Measurements from ENCODE around the gene RAD9A. TPM values are rescaled to one million over a fixed set of nuclear protein-coding genes. Genes with fewer than 3 reads are reported as not detected.

The RAD9A gene
- total RNA-seq, 1 donor from 2014 or later: 9.4 TPM

DNA sequence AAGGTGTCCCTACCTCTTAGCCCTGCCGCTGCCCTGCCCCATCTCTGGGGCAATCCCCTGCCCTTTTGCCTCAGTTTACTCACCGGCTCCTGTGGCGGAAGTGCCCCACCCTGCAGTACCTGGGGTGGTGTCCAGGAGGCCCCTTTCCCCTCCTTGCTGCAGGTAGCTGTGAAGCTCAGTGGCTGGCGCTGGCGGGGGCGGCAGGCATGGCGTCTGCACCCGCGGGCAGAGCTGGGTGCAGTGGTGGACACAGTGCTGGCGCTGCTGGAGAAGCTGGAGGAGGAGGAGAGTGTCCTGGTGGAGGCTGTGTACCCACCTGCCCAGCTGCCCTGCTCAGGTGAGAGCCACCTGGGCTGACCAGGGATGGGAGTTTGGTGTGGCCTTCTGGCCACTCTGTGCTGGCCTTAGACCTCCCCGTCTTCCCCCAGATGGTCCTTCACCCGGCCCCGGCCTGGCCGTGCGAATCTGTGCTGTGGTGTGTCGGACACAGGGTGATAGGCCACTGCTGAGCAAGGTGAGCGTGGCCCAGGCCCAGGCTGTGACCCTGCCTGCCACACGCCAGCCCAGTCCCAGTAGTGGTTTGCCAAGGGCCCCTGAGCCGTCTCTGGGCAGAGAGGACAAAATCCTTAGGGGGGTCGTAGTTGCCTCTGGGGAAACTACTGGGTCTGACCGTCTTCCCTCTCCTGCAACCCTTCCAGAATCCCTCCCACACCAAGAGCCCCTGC, 27.7 kb downstream of the RAD9A start:
- Mint-ChIP-seq H3K4me3 (ENCODE audit: unreplicated experiment) (no peak overlapping the region), H3K27me3 (ENCODE audit: low read depth, unreplicated experiment) (peaks cover 22% of the 10 kb centered on the region), H3K9me3 (ENCODE audit: unreplicated experiment) (no peaks in the 10 kb centered on the region), H3K4me1 (ENCODE audit: low read depth, unreplicated experiment) (peaks cover 1% of the 10 kb centered on the region), H3K27ac (ENCODE audit: unreplicated experiment) (no peak overlapping the region), H3K36me3 (ENCODE audit: low read depth, unreplicated experiment) (peaks cover 2% of the 10 kb centered on the region)
- no peak for DNase-seq (ENCODE audit: low read depth)
- Histone ChIP-seq H4K20me1 (ENCODE audit: insufficient read depth, low read length) (no peaks in the 10 kb centered on the region), H3K4me1 (ENCODE audit: insufficient read depth, low read length) (peaks cover 8% of the 10 kb centered on the region), H3K4me3 (ENCODE audit: insufficient read depth, low read depth, low read length) (no peak overlapping the region), H3K9me3 (ENCODE audit: insufficient read depth, low read depth, low read length) (no peaks in the 10 kb centered on the region), H3K79me2 (ENCODE audit: insufficient read depth, low read length) (no peaks in the 10 kb centered on the region), H3K4me2 (ENCODE audit: low read length) (peak overlapping the region; percentile 94), H3K9ac (ENCODE audit: low read length) (no peak overlapping the region), H2AFZ (ENCODE audit: low read depth, low read length) (no peak overlapping the region), H3K27me3 (ENCODE audit: insufficient read depth, low read length) (peaks cover 2% of the 10 kb centered on the region), H3K27ac (ENCODE audit: low read depth, low read length) (no peak overlapping the region), H3K36me3 (ENCODE audit: insufficient read depth, low read length) (no peaks in the 10 kb centered on the region)
- FAIRE-seq: no peak
- no peak for TF ChIP-seq EZH2 (IDR thresholded peaks at IDR 0.05; ENCODE audit: insufficient read depth, low read length)
- TF ChIP-seq, protein P1, sequence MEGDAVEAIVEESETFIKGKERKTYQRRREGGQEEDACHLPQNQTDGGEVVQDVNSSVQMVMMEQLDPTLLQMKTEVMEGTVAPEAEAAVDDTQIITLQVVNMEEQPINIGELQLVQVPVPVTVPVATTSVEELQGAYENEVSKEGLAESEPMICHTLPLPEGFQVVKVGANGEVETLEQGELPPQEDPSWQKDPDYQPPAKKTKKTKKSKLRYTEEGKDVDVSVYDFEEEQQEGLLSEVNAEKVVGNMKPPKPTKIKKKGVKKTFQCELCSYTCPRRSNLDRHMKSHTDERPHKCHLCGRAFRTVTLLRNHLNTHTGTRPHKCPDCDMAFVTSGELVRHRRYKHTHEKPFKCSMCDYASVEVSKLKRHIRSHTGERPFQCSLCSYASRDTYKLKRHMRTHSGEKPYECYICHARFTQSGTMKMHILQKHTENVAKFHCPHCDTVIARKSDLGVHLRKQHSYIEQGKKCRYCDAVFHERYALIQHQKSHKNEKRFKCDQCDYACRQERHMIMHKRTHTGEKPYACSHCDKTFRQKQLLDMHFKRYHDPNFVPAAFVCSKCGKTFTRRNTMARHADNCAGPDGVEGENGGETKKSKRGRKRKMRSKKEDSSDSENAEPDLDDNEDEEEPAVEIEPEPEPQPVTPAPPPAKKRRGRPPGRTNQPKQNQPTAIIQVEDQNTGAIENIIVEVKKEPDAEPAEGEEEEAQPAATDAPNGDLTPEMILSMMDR (IDR thresholded peaks at IDR 0.05; ENCODE audit: insufficient read depth, low read depth, low read length): no peak

DNA sequence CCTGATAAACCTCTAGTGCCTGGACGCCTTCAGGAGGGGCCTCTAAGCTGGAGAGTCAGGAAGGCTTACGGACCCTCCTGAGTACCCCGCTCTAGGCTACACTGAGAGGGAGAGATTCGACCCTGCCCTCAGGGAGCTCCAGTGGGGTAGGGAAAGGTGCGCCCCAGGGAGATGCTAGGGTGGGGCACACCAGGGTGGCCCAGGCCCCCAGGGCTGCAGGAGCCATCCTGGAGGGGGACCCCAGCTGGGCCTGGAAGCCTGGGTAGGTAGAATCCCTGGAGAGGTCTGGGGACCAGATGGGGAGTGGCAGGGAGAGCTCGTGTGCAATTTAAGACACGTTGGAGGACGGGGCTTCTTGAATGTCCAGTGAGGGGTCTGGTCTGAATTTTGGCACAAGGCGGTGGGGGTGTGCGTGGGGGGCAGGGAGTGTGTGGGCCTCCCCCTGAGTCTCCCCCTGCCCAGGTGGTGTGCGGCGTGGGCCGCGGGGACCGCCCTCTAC, 28.4 kb downstream of the RAD9A start:
- no peaks in the 10 kb centered on the region for H4K20me1 ChIP-seq (ENCODE audit: insufficient read depth, low read length)
- peak overlapping the region; percentile 94 for H3K4me2 ChIP-seq (ENCODE audit: low read length)
- H3K27me3 Mint-ChIP-seq (ENCODE audit: low read depth, unreplicated experiment): peaks cover 20% of the 10 kb centered on the region
- H3K27ac ChIP-seq (ENCODE audit: low read depth, low read length): no peak overlapping the region
- DNase-seq (ENCODE audit: low read depth) (no peak), FAIRE-seq (no peak)
- H3K4me1 ChIP-seq (ENCODE audit: insufficient read depth, low read length): peaks cover 8% of the 10 kb centered on the region
- peak overlapping the region; percentile 65 for H3K4me3 ChIP-seq (ENCODE audit: insufficient read depth, low read depth, low read length)
- no peaks in the 10 kb centered on the region for H3K9me3 Mint-ChIP-seq (ENCODE audit: unreplicated experiment)
- TF ChIP-seq, protein P1 (IDR thresholded peaks at IDR 0.05; ENCODE audit: insufficient read depth, low read depth, low read length): no peak
- TF ChIP-seq EZH2 (IDR thresholded peaks at IDR 0.05; ENCODE audit: insufficient read depth, low read length): no peak
- no peaks in the 10 kb centered on the region for H3K36me3 ChIP-seq (ENCODE audit: insufficient read depth, low read length)
- peak overlapping the region; percentile 92 for H2AFZ ChIP-seq (ENCODE audit: low read depth, low read length)
- H3K4me1 Mint-ChIP-seq (ENCODE audit: low read depth, unreplicated experiment): peaks cover 1% of the 10 kb centered on the region
- H3K79me2 ChIP-seq (ENCODE audit: insufficient read depth, low read length): no peaks in the 10 kb centered on the region
- peak overlapping the region; percentile 74 for H3K9ac ChIP-seq (ENCODE audit: low read length)
- H3K9me3 ChIP-seq (ENCODE audit: insufficient read depth, low read depth, low read length): no peaks in the 10 kb centered on the region
- peak overlapping the region; percentile 73 for H3K4me3 Mint-ChIP-seq (ENCODE audit: unreplicated experiment)
- peaks cover 2% of the 10 kb centered on the region for H3K36me3 Mint-ChIP-seq (ENCODE audit: low read depth, unreplicated experiment)
- H3K27ac Mint-ChIP-seq (ENCODE audit: unreplicated experiment): no peak overlapping the region
- H3K27me3 ChIP-seq (ENCODE audit: insufficient read depth, low read length): no peaks in the 10 kb centered on the region

Data from astrocyte (in vitro differentiated cells and primary cell).